Peyer's patch (tissue), 4 donors: ENCODE results near the gene MGLL.

Experiments
- CTCF ChIP-seq, 6 experiments: fragments of 450-650 bp in 4 of 6; fragments of 200-600 bp in 2 of 6; sonication (generic) in 1 of 6; IDR thresholded peaks; one replicate each; pipeline ENCODE4 v1.5.1; 2017 to 2019; ENCODE audit warnings: antibody characterized with exemption in 6 of 6, mild to moderate bottlenecking in 3 of 6, moderate library complexity in 1 of 6
- POLR2A ChIP-seq, 2 donors: fragments of 450-650 bp; IDR thresholded peaks; one replicate each; pipeline ENCODE4 v1.5.1; 2017; ENCODE audit warnings: antibody characterized with exemption in 2 of 2, mild to moderate bottlenecking in 2 of 2, moderate library complexity in 2 of 2

GRCh38 chr3:127772273-127772672 lies 50.0 kb downstream of the MGLL start:
- TF ChIP-seq CTCF (IDR thresholded peaks at IDR 0.05) (no peak), POLR2A (IDR thresholded peaks at IDR 0.05) (no peak)
